ENCODE results near the gene DLST.

DLST gene

GRCh38 chr14:74912801-74913200, 31.1 kb downstream of the DLST start:
- no peaks in the 10 kb centered on the region for H3K27me3 ChIP-seq (ENCODE audit: insufficient read depth, poor library complexity, severe bottlenecking)
- TF ChIP-seq POLR2AphosphoS5 (IDR thresholded peaks at IDR 0.05; ENCODE audit: low read depth): no peak
- no peak for TF ChIP-seq GABPA (IDR thresholded peaks at IDR 0.05; ENCODE audit: low read depth)
- TF ChIP-seq CTCF (IDR thresholded peaks at IDR 0.05; ENCODE audit: insufficient read depth, low read length): no peak
- no peak for TF ChIP-seq REST (IDR thresholded peaks at IDR 0.05; ENCODE audit: insufficient replicate concordance, low read depth)
- no peak for TF ChIP-seq SPI1 (IDR thresholded peaks at IDR 0.05; ENCODE audit: borderline replicate concordance, low read depth)
- H3K4me3 ChIP-seq (replicated peaks; ENCODE audit: insufficient read depth, low read length): no peak overlapping the region
- DNase-seq (ENCODE audit: low read depth in 1 of 2, low spot score in 1 of 2): no peak
- no peak overlapping the region for H3K27ac ChIP-seq (replicated peaks)

GRCh38 chr14:74913393-74913910, 31.7 kb downstream of the DLST start:
- no peak overlapping the region for H3K27ac ChIP-seq (replicated peaks)
- no peak overlapping the region for H3K4me3 ChIP-seq (replicated peaks; ENCODE audit: insufficient read depth, low read length)
- no peaks in the 10 kb centered on the region for H3K27me3 ChIP-seq (ENCODE audit: insufficient read depth, poor library complexity, severe bottlenecking)
- no peak for TF ChIP-seq SPI1 (IDR thresholded peaks at IDR 0.05; ENCODE audit: borderline replicate concordance, low read depth)
- no peak for TF ChIP-seq GABPA (IDR thresholded peaks at IDR 0.05; ENCODE audit: low read depth)
- no peak for TF ChIP-seq REST (IDR thresholded peaks at IDR 0.05; ENCODE audit: insufficient replicate concordance, low read depth)
- TF ChIP-seq CTCF (IDR thresholded peaks at IDR 0.05; ENCODE audit: insufficient read depth, low read length): no peak
- no peak for TF ChIP-seq POLR2AphosphoS5 (IDR thresholded peaks at IDR 0.05; ENCODE audit: low read depth)
- no peak for DNase-seq (ENCODE audit: low read depth in 1 of 2, low spot score in 1 of 2)

- Histone ChIP-seq H3K4me3 (replicated peaks; ENCODE audit: insufficient read depth, low read length) (no peak overlapping the region), H3K27me3 (ENCODE audit: insufficient read depth, poor library complexity, severe bottlenecking) (no peaks in the 10 kb centered on the region), H3K27ac (replicated peaks) (no peak overlapping the region)
- TF ChIP-seq CTCF (IDR thresholded peaks at IDR 0.05; ENCODE audit: insufficient read depth, low read length) (peak; percentile 24), REST (IDR thresholded peaks at IDR 0.05; ENCODE audit: insufficient replicate concordance, low read depth) (no peak)
- peak in 1 of 2 experiments; percentile 12 for DNase-seq (ENCODE audit: low read depth in 1 of 2, low spot score in 1 of 2)
Measured at GRCh38 chr14:74913986-74914573, 32.4 kb downstream of the DLST start.

Data from HL-60 (cell line).